Body of pancreas (tissue), 4 donors: ENCODE data around the gene NLGN1. TPM values are rescaled to one million over a fixed set of nuclear protein-coding genes. Genes with fewer than 3 reads are reported as not detected.

Experiments
- ATAC-seq: fragments of 150-250 bp; one replicate; pipeline ENCODE4 v1.9.1; 2016
- DNase-seq, 4 donors: peaks; one replicate each; pipeline ENCODE4 v3.0.0-alpha.2; 2019
- H3K27ac ChIP-seq, 4 donors: fragments of 200-600 bp; sonication (generic); 1 replicate in 3 of 4; 2 replicates in 1 of 4; pipeline versions ENCODE4 v1.5.1 to v1.6.1; 2016 to 2019; ENCODE audit warnings: mild to moderate bottlenecking in 1 of 4, mixed read lengths in 1 of 4, moderate library complexity in 1 of 4
- H3K27me3 ChIP-seq, 2 donors: fragments of 200-600 bp; sonication (generic); one replicate each; pipeline ENCODE4 v1.6.0; 2016; ENCODE audit warnings: mild to moderate bottlenecking in 1 of 2
- H3K36me3 ChIP-seq, 2 donors: fragments of 200-600 bp; sonication (generic); replicated peaks in 1 of 2; 2 replicates each; pipeline ENCODE4 v1.5.1; 2016; ENCODE audit warnings: low read depth in 2 of 2; ENCODE audit not compliant: insufficient read depth in 1 of 2
- H3K4me1 ChIP-seq: fragments of 200-600 bp; sonication (generic); one replicate; pipeline ENCODE4 v1.6.0; 2016
- H3K4me3 ChIP-seq, 2 donors: fragments of 200-600 bp; sonication (generic); 1 replicate in 1 of 2; 2 replicates in 1 of 2; pipeline ENCODE4 v1.5.1; 2016 to 2019
- H3K9me3 ChIP-seq, 3 donors: fragments of 200-600 bp; sonication (generic); 1 replicate in 2 of 3; 2 replicates in 1 of 3; pipeline ENCODE4 v1.5.1; 2016
- CTCF ChIP-seq, 7 experiments: fragments of 450-650 bp in 4 of 7; fragments of 200-600 bp in 3 of 7; sonication (generic) in 3 of 7; IDR thresholded peaks; one replicate each; pipeline ENCODE4 v1.5.1; 2016 to 2019; ENCODE audit warnings: antibody characterized with exemption in 7 of 7
- POLR2A ChIP-seq, 3 donors: fragments of 450-650 bp; IDR thresholded peaks; one replicate each; pipeline ENCODE4 v1.6.1; 2016; ENCODE audit warnings: antibody characterized with exemption in 3 of 3, mild to moderate bottlenecking in 2 of 3
- WGBS, 2 donors: methylation state at CpG; one replicate each; pipeline ENCODE4 v1.1.5; 2017; 5-methylcytosine and 5-hydroxymethylcytosine counted together
- intact Hi-C: fragments of 100-400 bp; cut with DNase I; formaldehyde crosslinking; loops from one replicate; pipeline ENCODE4 v1.15.1; 2023
- total RNA-seq, 2 donors: library from RNA; depleted of rRNA; stranded (reverse); fragments of >200 nt; gene quantifications; one replicate each; pipeline ENCODE4 v1.1.0, GENCODE V29; 2016

The NLGN1 gene
- total RNA-seq, 2 donors from 2014 or later: 0.52 to 1.3 TPM

GRCh38 chr3:173584093-173584837 lies 186.7 kb downstream of the NLGN1 start:
- H3K27ac ChIP-seq: no peak overlapping the region
- H3K36me3 ChIP-seq: no peaks in the 10 kb centered on the region
- H3K9me3 ChIP-seq: no peaks in the 10 kb centered on the region
- peak; percentile 53 for ATAC-seq
- H3K27me3 ChIP-seq: peaks cover 0 to 5% of the 10 kb centered on the region in 2 donors
- WGBS, 2 donors: 9% methylated on average over 16 of the region's 16 CpGs
- peak in 3 of 4 donors; percentile 28 to 40 (median 30) for DNase-seq
- peak overlapping the region in 1 of 2 donors; percentile 2 for H3K4me3 ChIP-seq
- TF ChIP-seq POLR2A (IDR thresholded peaks at IDR 0.05) (no peak), CTCF (IDR thresholded peaks at IDR 0.05) (peak in 6 of 7 experiments; percentile 47 to 70 (median 56))
- intact Hi-C loops: no loop called here
- peaks cover 15% of the 10 kb centered on the region for H3K4me1 ChIP-seq

- 3 to 6% methylated on average over 47 of the region's 47 CpGs for WGBS, 2 donors
- peak overlapping the region in 1 of 2 donors; percentile 2 for H3K4me3 ChIP-seq
- H3K27ac ChIP-seq: no peak overlapping the region
- intact Hi-C loops: no loop called here
- H3K36me3 ChIP-seq: no peaks in the 10 kb centered on the region
- H3K4me1 ChIP-seq: peaks cover 15% of the 10 kb centered on the region
- ATAC-seq (peak; percentile 62), DNase-seq (peak; percentile 17 to 34 (median 26))
- H3K27me3 ChIP-seq: peaks cover 0 to 5% of the 10 kb centered on the region in 2 donors
- TF ChIP-seq CTCF (IDR thresholded peaks at IDR 0.05) (no peak), POLR2A (IDR thresholded peaks at IDR 0.05) (no peak)
- no peaks in the 10 kb centered on the region for H3K9me3 ChIP-seq
Observed at GRCh38 chr3:173584838-173585831, 187.6 kb downstream of the NLGN1 start.

- Histone ChIP-seq H3K4me1 (peaks cover 15% of the 10 kb centered on the region), H3K36me3 (no peaks in the 10 kb centered on the region), H3K4me3 (no peak overlapping the region), H3K27me3 (peaks cover 0 to 5% of the 10 kb centered on the region in 2 donors), H3K9me3 (no peaks in the 10 kb centered on the region), H3K27ac (no peak overlapping the region)
- no peak for TF ChIP-seq POLR2A (IDR thresholded peaks at IDR 0.05)
- TF ChIP-seq CTCF (IDR thresholded peaks at IDR 0.05): no peak
- WGBS, 2 donors: 41 to 51% methylated on average over 2 of the region's 2 CpGs
- DNase-seq (no peak), ATAC-seq (no peak)
- intact Hi-C loops: no loop called here
Observed at GRCh38 chr3:173586166-173586565, 188.6 kb downstream of the NLGN1 start.

- peaks cover 0 to 5% of the 10 kb centered on the region in 2 donors for H3K27me3 ChIP-seq
- no peak for ATAC-seq
- WGBS, 2 donors: 91 to 96% methylated on average over 1 of the region's 1 CpG
Observed at GRCh38 chr3:173587055-173587454, 189.5 kb downstream of the NLGN1 start.

More at GRCh38 chr3:173587055-173587454, 189.5 kb downstream of the NLGN1 start:
- Histone ChIP-seq H3K36me3 (no peaks in the 10 kb centered on the region), H3K27ac (no peak overlapping the region), H3K9me3 (no peaks in the 10 kb centered on the region), H3K4me3 (no peak overlapping the region), H3K4me1 (peaks cover 15% of the 10 kb centered on the region)
- TF ChIP-seq POLR2A (IDR thresholded peaks at IDR 0.05) (no peak), CTCF (IDR thresholded peaks at IDR 0.05) (no peak)
- intact Hi-C loops: no loop called here
- no peak for DNase-seq
